Osteoblast (primary cell): Measurements from ENCODE around the gene NMRAL1. TPM values are rescaled to one million over a fixed set of nuclear protein-coding genes. Genes with fewer than 3 reads are reported as not detected.

Experiments used
- DNase-seq: peaks from one replicate; pipeline ENCODE4 v3.0.0; 2011; ENCODE audit warnings: low spot score, mixed read lengths; ENCODE audit not compliant: insufficient read length; ENCODE audit errors: missing footprints
- H2AFZ ChIP-seq: 2 replicates; pipeline ENCODE4 v1.6.0; 2011; ENCODE audit warnings: mild to moderate bottlenecking, low read length
- H3K27ac ChIP-seq: 2 replicates; pipeline ENCODE4 v1.5.1; 2011; ENCODE audit warnings: mild to moderate bottlenecking, low read depth, low read length, moderate library complexity
- H3K27me3 ChIP-seq: 2 replicates; pipeline ENCODE4 v1.6.0; 2012; ENCODE audit warnings: mild to moderate bottlenecking, control low read depth, inconsistent platforms, low read length, moderate library complexity; ENCODE audit not compliant: insufficient read depth
- H3K36me3 ChIP-seq: 2 replicates; pipeline ENCODE4 v1.5.1; 2011; ENCODE audit warnings: mild to moderate bottlenecking, low read length, control low read depth, moderate library complexity; ENCODE audit not compliant: insufficient read depth
- H3K4me1 ChIP-seq: 2 replicates; pipeline ENCODE4 v1.5.1; 2011; ENCODE audit warnings: mild to moderate bottlenecking, low read length, control low read depth, moderate library complexity; ENCODE audit not compliant: insufficient read depth
- H3K4me2 ChIP-seq: 2 replicates; pipeline ENCODE4 v1.6.0; 2011; ENCODE audit warnings: mild to moderate bottlenecking, low read length; ENCODE audit not compliant: insufficient read depth
- H3K4me3 ChIP-seq: fragments of 200-600 bp; sonication (generic); 3 replicates; pipeline ENCODE4 v1.5.1; 2012; ENCODE audit warnings: mild to moderate bottlenecking, low read length, inconsistent platforms; ENCODE audit not compliant: insufficient read depth
- H3K79me2 ChIP-seq: 2 replicates; pipeline ENCODE4 v1.6.0; 2012; ENCODE audit warnings: mild to moderate bottlenecking, low read length, control low read depth, inconsistent platforms; ENCODE audit not compliant: insufficient read depth
- H3K9me3 ChIP-seq: 2 replicates; pipeline ENCODE4 v1.5.1; 2011; ENCODE audit warnings: low read depth, low read length, control low read depth
- H4K20me1 ChIP-seq: 2 replicates; pipeline ENCODE4 v1.6.0; 2012; ENCODE audit warnings: mild to moderate bottlenecking, low read length, control low read depth; ENCODE audit not compliant: insufficient read depth
- CTCF ChIP-seq: IDR thresholded peaks from 2 replicates; pipeline ENCODE4 v1.5.1; 2011; ENCODE audit warnings: mild to moderate bottlenecking, low read depth, low read length, moderate library complexity; ENCODE audit errors: extremely low read depth
- total RNA-seq: library from RNA; depleted of rRNA; stranded (reverse); fragments of >200 nt; gene quantifications from 2 replicates; pipeline ENCODE4 v1.2.3, GENCODE V29; 2012

NMRAL1 gene
- total RNA-seq, 1 donor, result 90.5 TPM

GRCh38 chr16:4425378-4426020 lies 48.9 kb downstream of the NMRAL1 start, which contains the start of gene DNAJA3:
TSS of gene DNAJA3 (plus strand) at chr16:4425868. CDS start at chr16:4425882, 14 bp downstream.
- H3K4me3 ChIP-seq, result peak within 1 kb of the TSS; percentile 98
- H4K20me1 ChIP-seq, result peaks cover 13% of the 10 kb centered on the region
- DNase-seq, result peak; percentile 99
- no peaks in the 10 kb centered on the region for H3K9me3 ChIP-seq
- H2AFZ ChIP-seq, result peak within 1 kb of the TSS; percentile 100
- H3K36me3 ChIP-seq, result peaks cover 4% of the 10 kb centered on the region
- TF ChIP-seq CTCF, result no peak
- H3K4me1 ChIP-seq, result peaks cover 18% of the 10 kb centered on the region
- H3K27me3 ChIP-seq, result no peaks in the 10 kb centered on the region
- peak within 1 kb of the TSS; percentile 100 for H3K27ac ChIP-seq
- peak within 1 kb of the TSS; percentile 98 for H3K4me2 ChIP-seq
- peaks cover 46% of the 10 kb centered on the region for H3K79me2 ChIP-seq

GRCh38 chr16:4420505-4421105 lies 53.8 kb downstream of the NMRAL1 start:
- Histone ChIP-seq H3K4me1 (peaks cover 9% of the 10 kb centered on the region), H3K27me3 (no peaks in the 10 kb centered on the region), H2AFZ (no peak overlapping the region), H3K9me3 (no peaks in the 10 kb centered on the region), H4K20me1 (no peaks in the 10 kb centered on the region), H3K4me2 (no peak overlapping the region), H3K27ac (no peak overlapping the region), H3K36me3 (no peaks in the 10 kb centered on the region), H3K79me2 (peaks cover 2% of the 10 kb centered on the region), H3K4me3 (no peak overlapping the region)
- DNase-seq, result no peak
- no peak for TF ChIP-seq CTCF

- Histone ChIP-seq H3K4me1 (peaks cover 12% of the 10 kb centered on the region), H3K27ac (no peak overlapping the region), H3K79me2 (peaks cover 13% of the 10 kb centered on the region), H3K27me3 (no peaks in the 10 kb centered on the region), H3K36me3 (no peaks in the 10 kb centered on the region), H3K4me3 (no peak overlapping the region), H3K9me3 (no peaks in the 10 kb centered on the region), H3K4me2 (no peak overlapping the region), H2AFZ (no peak overlapping the region), H4K20me1 (peaks cover 1% of the 10 kb centered on the region)
- no peak for DNase-seq
- TF ChIP-seq CTCF, result no peak
Observed at GRCh38 chr16:4419402-4419959, 54.9 kb downstream of the NMRAL1 start.
